H7 (cell line): Measurements from ENCODE around the gene SH2B3. TPM values are rescaled to one million over a fixed set of nuclear protein-coding genes. Genes with fewer than 3 reads are reported as not detected.
"Not testable (repeated sequence)": the region's sequence is repeated elsewhere in the genome, so short reads cannot be mapped to it uniquely, and the experiment has no call there.

Experiments used
- DNase-seq: peaks from one replicate; pipeline ENCODE4 v3.0.0; 2012
- H3K27me3 ChIP-seq: 2 replicates; pipeline ENCODE4 v1.6.0; 2011; ENCODE audit warnings: mild to moderate bottlenecking, low read length; ENCODE audit not compliant: control insufficient read depth, insufficient read depth
- H3K36me3 ChIP-seq: replicated peaks from 2 replicates; pipeline ENCODE4 v1.5.1; 2011; ENCODE audit warnings: low read length; ENCODE audit not compliant: control insufficient read depth, insufficient read depth
- H3K4me3 ChIP-seq: 2 replicates; pipeline ENCODE4 v1.5.1; 2011; ENCODE audit warnings: low read depth, mild to moderate bottlenecking, control low read depth, low read length, moderate library complexity; ENCODE audit not compliant: insufficient read depth
- total RNA-seq: library from RNA; depleted of rRNA; stranded (reverse); fragments of >200 nt; shearing (Covaris generic); gene quantifications from 2 replicates; pipeline ENCODE4 v1.2.3, GENCODE V29; 2014

The SH2B3 gene
- total RNA-seq, 1 experiment from 2014 or later, result 26.8 TPM

GRCh38 chr12:111368788-111369495 lies 36.8 kb upstream of the SH2B3 start, which contains the start of gene PHETA1:
Gene PHETA1, minus strand, starts transcription at chr12:111369095. Its CDS starts 5,668 bp downstream, at chr12:111363427.
- Histone ChIP-seq H3K36me3 (peaks cover 2% of the 10 kb centered on the region), H3K4me3 (peak within 1 kb of the TSS; percentile 87), H3K27me3 (peaks cover 8% of the 10 kb centered on the region)
- DNase-seq, result peak; percentile 98

DNA sequence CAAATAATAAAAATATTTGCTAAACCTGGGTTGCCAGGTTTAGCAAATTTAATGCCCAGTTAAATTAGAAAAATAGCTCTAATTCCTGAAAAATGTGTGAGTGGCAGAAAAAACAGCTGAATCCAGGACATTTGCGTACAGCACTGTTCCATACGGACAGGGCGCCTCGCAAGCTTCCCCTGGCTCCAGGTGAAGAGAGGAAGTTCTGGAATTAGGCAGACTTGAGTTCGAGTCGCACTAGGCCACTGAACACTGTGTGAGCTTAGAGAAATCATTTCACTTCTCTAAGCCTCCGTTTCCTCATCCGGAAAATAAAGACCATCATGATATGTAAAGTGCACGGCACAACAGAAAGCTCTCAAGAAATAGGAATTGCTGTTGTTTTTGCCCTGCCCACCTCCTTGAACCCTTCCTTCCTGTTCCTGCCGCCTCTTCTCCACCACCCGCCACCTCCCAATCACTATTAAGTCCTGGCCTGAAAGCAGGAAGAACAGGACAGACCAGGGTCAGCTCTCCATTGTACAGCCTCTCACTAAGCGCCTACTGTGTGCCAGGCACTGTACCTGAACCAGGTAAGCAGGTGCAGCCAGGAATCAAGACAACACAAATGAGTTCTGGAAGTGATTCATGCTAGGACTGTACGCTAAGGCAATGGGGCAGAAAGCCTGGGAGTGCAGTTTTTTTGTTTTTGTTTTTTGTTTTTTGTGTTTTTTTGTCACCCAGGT lies 36.1 kb upstream of the SH2B3 start:
- no peak for DNase-seq
- peak overlapping the region; percentile 87 for H3K4me3 ChIP-seq
- H3K36me3 ChIP-seq, result peaks cover 2% of the 10 kb centered on the region
- H3K27me3 ChIP-seq, result peaks cover 8% of the 10 kb centered on the region

DNA sequence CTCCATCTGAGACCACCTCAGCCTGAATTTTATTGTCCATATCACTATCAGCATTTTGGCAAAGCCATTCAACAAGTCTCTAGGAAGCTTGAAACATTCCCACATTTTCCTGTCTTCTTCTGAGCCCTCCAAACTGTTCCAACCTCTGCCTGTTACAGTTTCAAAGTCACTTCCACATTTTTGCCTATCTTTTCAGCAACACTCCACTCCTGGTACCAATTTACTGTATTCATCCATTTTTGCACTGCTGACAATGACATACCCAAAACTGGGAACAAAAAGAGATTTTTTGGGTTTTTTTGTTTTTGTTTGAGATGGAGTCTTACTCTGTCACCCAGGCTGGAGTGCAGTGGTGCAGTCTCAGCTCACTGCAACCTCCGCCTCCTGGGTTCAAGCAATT lies 32.5 kb upstream of the SH2B3 start:
- H3K36me3 ChIP-seq, H3K4me3 ChIP-seq, H3K27me3 ChIP-seq, DNase-seq: not testable (repeated sequence)

GRCh38 chr12:111377440-111377839 lies 28.3 kb upstream of the SH2B3 start:
- no peak for DNase-seq
- Histone ChIP-seq H3K36me3 (no peaks in the 10 kb centered on the region), H3K4me3 (no peak overlapping the region), H3K27me3 (no peaks in the 10 kb centered on the region)

DNA sequence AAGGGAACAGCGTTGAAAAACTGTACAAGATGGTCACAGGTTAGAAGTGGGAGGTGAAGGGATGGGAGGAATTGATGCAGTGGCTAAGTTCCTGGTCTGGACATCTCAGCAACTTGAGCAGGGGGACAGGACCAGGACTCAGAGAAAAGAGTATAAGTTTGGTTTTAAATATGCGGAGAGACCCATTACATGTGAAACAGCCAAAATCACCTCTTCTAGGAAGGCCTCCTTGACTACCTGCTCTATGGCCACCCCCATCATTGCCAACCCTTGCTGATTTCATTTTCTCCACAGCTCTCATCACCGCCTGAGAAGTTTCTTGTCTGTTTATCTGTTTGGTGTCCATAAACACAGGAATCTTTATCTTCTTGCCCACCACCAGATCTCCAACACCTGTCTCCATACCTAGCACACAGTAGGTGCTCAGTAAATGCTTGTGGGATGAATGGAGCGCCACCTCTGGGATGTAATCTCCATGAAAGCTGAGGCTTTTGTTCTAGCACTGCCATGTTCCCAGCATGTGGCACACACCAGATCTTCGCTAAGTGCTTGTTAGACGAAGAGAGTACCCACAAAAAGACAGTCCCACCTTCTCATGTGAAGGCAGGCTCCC lies 25.7 kb upstream of the SH2B3 start:
- Histone ChIP-seq H3K4me3 (no peak overlapping the region), H3K36me3 (no peaks in the 10 kb centered on the region), H3K27me3 (no peaks in the 10 kb centered on the region)
- DNase-seq, result no peak

- Histone ChIP-seq H3K27me3 (no peaks in the 10 kb centered on the region), H3K36me3 (no peaks in the 10 kb centered on the region), H3K4me3 (no peak overlapping the region)
- DNase-seq, result no peak
Measured at GRCh38 chr12:111384596-111384995, 21.1 kb upstream of the SH2B3 start.

DNA sequence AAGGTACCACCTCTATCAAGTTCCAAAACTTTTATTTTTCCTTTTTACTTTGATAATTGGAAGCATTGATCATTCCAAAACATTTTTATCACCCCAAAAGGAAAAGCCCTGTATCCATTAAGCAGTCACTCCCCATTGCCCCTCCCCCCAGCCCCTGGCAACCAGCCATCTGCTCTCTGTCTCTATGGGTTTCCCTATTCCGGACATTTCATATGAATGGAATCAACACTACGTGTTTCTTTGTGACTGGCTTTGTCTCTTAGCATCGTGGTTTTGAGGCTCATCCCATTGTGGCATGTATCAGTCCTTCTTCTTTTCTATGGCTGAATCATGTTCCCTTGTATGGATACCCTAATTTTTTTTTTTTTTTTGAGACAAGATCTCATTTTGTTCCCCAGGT lies 18.8 kb upstream of the SH2B3 start:
- Histone ChIP-seq H3K27me3 (no peaks in the 10 kb centered on the region), H3K36me3 (no peaks in the 10 kb centered on the region), H3K4me3 (no peak overlapping the region)
- no peak for DNase-seq

- H3K36me3 ChIP-seq, result no peaks in the 10 kb centered on the region
- DNase-seq, result no peak
- H3K27me3 ChIP-seq, result no peaks in the 10 kb centered on the region
- no peak overlapping the region for H3K4me3 ChIP-seq
Measured at GRCh38 chr12:111387747-111388323, 17.9 kb upstream of the SH2B3 start.

- Histone ChIP-seq H3K4me3 (no peak overlapping the region), H3K36me3 (no peaks in the 10 kb centered on the region), H3K27me3 (no peaks in the 10 kb centered on the region)
- DNase-seq, result peak; percentile 53
Measured at GRCh38 chr12:111389635-111390034, 16.1 kb upstream of the SH2B3 start.

DNA sequence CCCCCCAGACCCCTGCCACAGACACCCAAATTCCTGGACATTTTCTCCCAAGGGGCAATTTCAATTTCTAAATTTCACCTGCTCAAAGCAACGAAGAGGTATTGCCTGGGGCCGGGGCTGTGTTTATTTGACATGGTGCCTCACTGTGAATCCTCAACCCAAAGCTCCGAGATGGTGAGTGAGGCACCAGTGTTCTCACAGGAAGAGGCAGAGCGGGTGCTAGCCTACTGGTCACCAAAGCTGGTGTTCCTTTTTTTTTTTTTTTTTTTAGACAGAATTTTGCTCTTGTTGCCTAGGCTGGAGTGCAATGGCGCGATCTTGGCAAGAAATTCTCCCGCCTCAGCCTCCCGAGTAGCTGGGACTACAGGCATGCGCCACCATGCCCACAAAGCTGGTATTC lies 14.8 kb upstream of the SH2B3 start:
- Histone ChIP-seq H3K36me3 (no peaks in the 10 kb centered on the region), H3K27me3 (no peaks in the 10 kb centered on the region), H3K4me3 (no peak overlapping the region)
- DNase-seq, result peak; percentile 16

DNA sequence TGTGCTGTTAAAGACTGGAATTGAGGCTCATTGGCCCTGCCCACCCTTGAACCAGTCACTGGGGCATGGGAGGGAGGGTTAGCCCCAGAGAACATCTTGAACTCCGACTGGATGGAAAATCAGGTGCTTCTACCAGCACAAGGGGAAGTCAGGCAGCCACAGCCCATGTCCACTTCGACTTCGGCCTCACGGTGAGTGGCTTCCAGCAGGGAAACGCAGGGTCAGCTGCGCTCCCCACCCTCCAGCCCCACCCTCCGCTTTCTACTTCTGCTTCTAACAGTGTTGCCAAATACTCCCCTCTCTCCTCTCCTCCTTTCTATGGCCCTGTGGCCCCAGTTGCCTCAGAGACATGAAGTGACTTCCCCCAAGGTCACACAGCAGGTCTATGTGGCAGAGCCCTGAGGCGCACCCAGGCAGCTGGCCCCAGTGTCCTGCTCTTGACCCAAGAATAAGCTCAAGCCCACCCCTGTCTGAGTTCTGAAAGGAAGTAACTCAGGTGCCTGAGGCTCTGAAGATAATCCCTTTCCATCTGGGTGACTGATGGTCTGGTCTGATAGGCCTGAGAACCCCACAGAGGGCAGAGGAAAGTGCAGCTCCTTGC lies 11.9 kb upstream of the SH2B3 start:
- no peak overlapping the region for H3K4me3 ChIP-seq
- peak; percentile 37 for DNase-seq
- H3K27me3 ChIP-seq, result no peaks in the 10 kb centered on the region
- H3K36me3 ChIP-seq, result no peaks in the 10 kb centered on the region

GRCh38 chr12:111394480-111394879 lies 11.2 kb upstream of the SH2B3 start:
- H3K36me3 ChIP-seq, result no peaks in the 10 kb centered on the region
- H3K27me3 ChIP-seq, result no peaks in the 10 kb centered on the region
- peak; percentile 30 for DNase-seq
- no peak overlapping the region for H3K4me3 ChIP-seq

DNA sequence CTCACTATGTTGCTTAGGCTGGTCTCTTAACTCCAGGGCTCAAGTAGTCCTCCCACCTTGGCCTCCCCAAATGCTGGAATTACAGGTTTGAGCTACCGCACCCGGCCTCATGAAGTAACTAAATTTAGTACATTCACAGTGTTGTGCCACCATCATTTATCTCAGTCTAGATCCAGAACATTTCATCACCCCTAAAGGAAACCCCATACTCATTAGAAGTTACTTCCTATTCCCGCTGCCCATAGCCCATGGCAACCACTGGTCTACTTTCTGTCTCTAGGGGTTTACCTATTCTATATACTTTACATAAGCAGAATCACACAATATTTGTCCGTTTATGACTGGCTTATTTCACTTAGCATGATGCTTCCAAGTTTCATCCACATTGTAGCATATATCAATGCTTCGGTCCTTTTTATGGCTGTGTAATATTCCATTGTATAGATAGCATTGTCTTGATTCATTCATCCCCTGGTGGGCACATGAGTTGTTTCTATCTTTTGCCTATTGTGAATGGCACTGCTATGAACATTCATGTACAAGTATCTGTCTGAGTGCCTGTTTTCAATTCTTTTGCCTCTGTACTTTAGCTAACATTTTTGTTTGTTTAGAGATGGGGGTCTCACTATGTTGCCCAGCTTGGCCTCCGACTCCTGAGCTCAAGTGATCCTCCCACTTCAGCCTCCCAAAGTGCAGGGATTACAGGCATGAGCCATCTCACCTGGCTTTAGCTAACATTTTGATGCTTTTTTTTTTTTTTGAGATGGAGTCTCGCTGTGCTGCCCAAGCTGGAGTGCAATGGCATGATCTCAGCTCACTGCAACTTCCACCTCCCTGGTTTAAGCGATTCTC lies 10.2 kb upstream of the SH2B3 start:
- no peaks in the 10 kb centered on the region for H3K36me3 ChIP-seq
- H3K4me3 ChIP-seq, result no peak overlapping the region
- DNase-seq, result peak; percentile 1
- H3K27me3 ChIP-seq, result no peaks in the 10 kb centered on the region

DNA sequence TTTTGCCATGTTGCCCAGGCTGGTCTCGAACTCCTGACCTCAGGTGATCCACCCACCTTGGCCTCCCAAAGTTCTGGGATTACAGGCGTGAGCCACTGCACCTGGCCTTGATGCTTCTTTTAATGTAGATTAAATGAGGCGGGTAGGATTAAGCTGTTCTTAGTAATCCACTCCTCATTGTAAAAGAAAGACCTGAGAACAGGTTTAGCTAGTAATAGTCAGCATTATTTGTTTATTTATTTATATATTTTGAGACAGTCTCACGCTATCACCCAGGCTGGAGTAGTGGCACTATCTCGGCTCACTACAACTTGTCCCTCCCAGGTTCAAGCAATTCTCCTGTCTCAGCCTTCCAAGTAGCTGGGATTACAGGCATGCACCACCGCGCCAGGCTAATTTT lies 9.5 kb upstream of the SH2B3 start:
- not testable (repeated sequence) for H3K36me3 ChIP-seq, H3K4me3 ChIP-seq, H3K27me3 ChIP-seq
- DNase-seq, result peak; percentile 6
